Measurements from ENCODE around the gene CFD.

- no peak for TF ChIP-seq CTCF (IDR thresholded peaks at IDR 0.05; ENCODE audit: insufficient read depth, low read length, poor library complexity, severe bottlenecking)
- TF ChIP-seq EZH2phosphoT487 (conservative IDR thresholded peaks at IDR 0.05; ENCODE audit: low read length), result no peak
Measured at GRCh38 chr19:850221-850978, 9.1 kb upstream of the CFD start.
